GM12872 (cell line): Measurements from ENCODE around the gene CASZ1.
A peak's percentile ranks its signal among the peaks of the same experiment; 100 is the strongest.

Source experiments
- TF ChIP-seq, protein P1 (sequence below): IDR thresholded peaks from 3 replicates; pipeline ENCODE4 v1.5.1; 2011; ENCODE audit warnings: low read depth, mild to moderate bottlenecking, low read length, moderate library complexity; ENCODE audit not compliant: insufficient read depth

Gene CASZ1

DNA sequence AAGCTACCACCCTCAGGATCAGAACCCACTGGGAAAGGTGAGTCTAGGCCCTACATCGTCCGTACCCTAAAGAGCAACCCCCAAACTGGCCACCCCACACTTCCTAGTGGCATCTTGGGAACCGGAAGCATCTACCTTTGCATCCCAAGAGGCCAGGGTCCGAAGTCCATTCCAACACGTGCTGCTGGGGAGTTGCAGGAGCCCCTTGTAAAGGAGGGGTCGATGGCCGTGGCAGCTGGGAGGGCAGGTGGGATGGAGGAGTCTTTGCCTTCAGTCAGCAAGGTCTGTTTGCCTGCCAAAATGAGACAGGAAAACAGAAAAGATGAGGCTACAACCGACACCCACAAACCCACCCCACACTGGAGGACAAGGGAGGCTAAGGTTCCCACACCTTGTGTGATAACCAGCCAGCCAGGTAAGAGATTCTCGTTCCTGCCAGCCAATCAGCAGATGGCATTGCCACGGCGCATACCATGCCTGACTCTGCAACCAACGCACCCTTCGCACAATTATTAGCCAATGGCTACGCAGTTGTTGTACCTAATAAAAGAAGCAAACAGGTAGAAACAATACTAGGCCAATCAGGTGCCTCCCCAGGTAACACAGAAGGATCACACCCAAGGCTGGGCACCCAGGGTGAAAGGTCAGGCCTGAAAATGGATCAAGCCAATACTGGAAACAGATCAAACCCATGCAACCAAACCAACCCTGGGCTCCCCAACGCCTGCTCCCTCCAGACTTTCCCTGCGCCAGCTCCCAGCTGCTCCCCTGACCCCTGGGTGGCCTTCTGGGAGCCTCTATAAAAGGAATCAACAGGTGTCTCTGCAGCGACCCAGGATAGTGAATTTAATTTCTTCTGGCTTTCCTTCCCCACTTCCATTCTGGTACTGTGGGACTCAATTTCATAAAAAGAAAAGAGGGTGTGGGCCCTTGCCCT, 35.6 kb downstream of the CASZ1 start:
- TF ChIP-seq, protein P1, sequence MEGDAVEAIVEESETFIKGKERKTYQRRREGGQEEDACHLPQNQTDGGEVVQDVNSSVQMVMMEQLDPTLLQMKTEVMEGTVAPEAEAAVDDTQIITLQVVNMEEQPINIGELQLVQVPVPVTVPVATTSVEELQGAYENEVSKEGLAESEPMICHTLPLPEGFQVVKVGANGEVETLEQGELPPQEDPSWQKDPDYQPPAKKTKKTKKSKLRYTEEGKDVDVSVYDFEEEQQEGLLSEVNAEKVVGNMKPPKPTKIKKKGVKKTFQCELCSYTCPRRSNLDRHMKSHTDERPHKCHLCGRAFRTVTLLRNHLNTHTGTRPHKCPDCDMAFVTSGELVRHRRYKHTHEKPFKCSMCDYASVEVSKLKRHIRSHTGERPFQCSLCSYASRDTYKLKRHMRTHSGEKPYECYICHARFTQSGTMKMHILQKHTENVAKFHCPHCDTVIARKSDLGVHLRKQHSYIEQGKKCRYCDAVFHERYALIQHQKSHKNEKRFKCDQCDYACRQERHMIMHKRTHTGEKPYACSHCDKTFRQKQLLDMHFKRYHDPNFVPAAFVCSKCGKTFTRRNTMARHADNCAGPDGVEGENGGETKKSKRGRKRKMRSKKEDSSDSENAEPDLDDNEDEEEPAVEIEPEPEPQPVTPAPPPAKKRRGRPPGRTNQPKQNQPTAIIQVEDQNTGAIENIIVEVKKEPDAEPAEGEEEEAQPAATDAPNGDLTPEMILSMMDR: no peak

DNA sequence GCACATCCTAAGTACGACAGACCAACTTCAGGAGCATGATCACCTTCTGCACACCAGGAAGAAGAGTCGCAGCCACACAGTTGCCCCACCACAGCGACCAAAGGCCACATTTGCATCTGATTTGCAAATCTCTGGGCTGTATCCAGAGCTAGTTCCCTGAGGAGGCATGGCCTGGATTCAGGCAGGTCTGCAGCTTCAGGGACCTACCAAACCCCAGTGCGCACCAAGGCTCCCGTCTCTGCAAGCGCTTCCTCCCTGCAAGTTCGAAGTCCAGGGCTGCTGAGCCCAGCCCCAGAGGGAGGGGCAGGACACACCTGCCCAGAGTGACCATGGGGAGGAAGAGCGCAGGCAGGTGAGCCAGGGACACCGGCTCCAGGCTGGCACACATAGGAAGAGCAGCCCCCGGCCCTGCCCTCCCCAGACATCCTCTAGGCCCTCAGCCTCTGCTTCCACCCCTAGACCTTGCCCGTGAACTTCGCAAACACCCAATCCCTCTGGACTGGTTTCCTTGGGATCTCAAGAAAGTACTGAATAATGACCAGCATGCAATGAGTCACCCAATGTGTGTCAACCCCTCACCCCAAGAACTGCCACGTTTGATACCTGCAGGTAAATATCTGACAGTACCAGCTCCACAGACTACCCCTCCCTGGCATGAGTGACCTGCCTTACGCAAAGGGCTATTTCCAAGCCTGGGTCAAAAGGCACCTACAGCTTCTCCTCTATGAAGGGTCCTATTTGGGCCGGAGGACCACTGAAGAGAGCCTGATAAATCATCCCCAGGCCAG, 36.8 kb downstream of the CASZ1 start:
- TF ChIP-seq, protein P1: no peak

DNA sequence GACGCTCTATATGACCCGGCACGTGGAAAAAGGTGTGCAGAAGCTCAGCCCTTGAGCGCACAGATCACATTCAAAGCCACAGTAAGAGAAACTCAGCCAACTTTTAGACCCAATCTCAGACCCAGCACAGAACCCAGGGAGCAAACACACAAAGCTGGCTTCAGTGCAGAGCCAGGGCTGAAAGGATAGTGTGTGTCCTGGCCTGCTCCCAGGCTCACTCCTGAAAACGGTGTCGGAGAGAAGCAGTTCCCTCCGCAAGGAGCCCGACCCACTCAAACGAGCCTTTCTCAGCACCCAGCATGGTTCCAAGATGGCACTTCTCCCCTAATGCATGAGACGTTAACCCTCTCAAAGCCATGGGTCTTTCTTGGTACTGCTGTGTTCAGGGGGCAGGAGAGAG, 39.6 kb downstream of the CASZ1 start:
- TF ChIP-seq, protein P1: no peak

- TF ChIP-seq, protein P1: no peak
Observed at GRCh38 chr1:10755970-10756521, 40.4 kb downstream of the CASZ1 start.

DNA sequence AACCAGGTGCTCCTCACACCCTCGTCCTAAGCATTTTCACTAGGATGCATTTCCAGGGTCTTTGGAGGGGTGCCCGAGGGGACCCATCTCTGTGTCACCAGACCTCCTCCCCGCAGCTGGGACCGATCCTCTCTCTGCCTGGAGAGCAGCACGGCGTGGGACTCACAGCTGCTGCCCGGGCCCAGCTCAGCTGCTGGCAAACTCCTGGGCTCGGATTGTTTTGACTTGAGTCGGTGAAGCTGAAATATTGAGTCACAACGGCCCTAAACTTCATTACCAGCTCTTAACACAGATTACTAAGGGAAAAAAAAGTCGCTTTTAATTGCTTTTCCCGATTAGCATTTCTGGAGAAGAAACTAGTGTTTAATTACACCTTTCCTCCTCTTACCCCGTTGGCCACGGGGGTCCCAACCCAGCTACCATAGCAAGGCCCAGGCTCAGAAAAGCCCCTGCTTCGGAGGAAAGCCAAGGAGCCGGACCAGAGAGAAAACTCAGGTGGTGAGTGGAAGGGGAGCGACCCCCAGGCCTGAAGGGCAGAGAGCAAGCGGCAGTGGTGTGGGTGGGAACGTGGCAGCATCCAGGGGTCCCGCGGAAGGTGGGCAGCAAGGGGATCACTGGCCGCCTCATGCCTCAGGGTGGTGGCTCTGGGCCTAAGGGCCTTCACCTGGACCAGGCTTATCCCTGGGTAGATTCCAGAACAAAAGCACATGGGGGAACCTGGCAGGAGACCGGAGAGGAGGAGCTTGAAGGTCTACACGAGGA, 41.7 kb downstream of the CASZ1 start:
- TF ChIP-seq, protein P1: no peak

DNA sequence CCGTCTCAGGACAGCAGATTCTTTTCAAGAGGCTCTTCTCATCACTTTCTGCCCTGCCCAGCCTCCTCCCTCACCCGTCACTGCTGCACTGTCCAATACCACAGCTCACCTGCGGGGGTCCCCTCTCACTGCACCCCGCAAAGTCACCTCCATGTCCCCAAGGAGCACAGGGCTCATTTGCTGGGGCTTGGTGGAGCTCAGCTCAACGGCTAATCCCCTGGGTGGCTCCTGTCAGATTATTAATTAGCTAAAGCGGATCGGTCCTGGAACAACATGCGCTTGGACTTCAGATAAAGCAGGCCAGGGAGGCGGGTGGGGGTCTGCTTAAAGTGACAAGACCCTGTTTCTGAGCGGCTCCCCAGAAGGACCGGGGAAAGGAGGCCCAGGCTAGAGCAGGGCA, 43.1 kb downstream of the CASZ1 start:
- TF ChIP-seq, protein P1: peak; percentile 20; the same call in 1 of the 3 replicates

DNA sequence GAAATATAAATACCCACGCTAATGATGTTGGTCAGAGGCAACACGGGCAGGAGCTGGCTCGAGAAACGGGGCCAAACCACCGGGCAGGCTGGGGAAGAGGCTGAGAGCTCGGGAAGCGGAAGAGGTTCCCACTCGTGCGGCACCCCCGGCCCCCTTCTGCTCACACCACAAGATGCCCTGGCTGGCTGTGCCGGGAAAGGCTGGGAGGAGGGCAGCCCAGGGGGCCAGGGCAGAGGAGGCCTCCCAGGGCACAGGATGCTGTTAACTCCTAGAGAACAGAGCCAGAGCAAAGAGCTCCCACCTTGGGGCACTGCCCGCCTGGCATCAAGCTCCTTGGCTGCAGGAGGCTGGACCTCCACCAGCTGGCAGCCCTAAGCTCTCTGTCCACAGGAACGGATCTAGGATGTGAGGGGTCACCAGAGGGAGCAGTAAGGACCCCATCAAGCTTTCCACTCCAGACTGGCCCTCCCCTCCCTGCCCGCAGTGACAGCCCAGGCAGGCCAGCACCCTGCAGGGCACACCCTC, 44.8 kb downstream of the CASZ1 start:
- TF ChIP-seq, protein P1: no peak
